SIG-M5 treated with dmso at 0.1 percent for 504 hours (cell line): ENCODE measurements around the gene PRRX2.
"Not testable (repeated sequence)": the region's sequence is repeated elsewhere in the genome, so short reads cannot be mapped to it uniquely, and the experiment has no call there.

Experiments used
- DNase-seq: peaks from one replicate; lab custom pipeline; 2025; ENCODE audit not compliant: unreplicated experiment; lab: John Stamatoyannopoulos, UW

Gene PRRX2

GRCh38 chr9:129653823-129654553 lies 11.5 kb upstream of the PRRX2 start:
- DNase-seq, result no peak

DNA sequence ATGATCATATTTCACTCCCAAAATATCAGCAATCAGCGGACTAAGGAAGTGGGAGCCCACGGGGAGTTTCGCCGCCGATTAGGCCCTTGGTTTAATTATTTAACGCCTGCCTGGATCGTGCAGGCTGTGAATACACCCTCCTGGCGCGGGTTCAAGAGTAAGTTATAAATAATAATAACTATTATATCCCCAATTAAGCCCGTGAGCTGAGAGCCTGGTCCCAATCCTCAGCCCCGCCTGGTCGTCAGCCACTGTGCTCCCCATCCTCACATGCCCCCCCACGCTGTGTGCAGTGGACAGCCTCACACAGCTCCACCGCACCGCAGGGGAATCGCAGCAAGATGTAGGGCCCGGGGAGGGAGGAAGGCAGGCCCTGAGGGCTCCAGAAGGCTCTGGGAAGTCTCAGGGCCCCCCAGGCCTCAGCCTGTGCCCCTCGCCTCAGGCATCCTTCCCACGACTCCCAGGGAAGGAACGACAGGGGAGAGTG lies 10.8 kb upstream of the PRRX2 start:
- no peak for DNase-seq

- no peak for DNase-seq
Measured at GRCh38 chr9:129655154-129655553, 10.3 kb upstream of the PRRX2 start.

DNA sequence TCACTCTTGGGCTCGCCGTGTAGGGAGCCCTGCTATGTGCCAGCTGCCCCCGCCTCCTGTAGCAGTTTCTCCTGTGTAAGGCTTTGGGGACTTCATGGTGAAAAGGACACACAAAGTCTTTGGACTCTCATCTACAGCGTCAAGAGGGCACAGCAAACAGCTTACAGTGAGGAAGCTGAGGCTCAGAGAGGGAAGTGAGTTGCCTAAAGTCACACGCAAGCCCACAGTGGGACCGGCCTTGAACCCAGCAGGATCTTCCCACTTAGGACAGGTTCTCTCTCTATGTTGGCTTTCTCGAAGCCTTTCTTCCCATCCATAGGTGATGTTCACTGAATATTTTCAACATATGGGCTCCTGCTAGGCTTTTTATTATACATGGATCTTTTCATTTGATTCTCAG lies 9.8 kb upstream of the PRRX2 start:
- DNase-seq, result no peak

DNA sequence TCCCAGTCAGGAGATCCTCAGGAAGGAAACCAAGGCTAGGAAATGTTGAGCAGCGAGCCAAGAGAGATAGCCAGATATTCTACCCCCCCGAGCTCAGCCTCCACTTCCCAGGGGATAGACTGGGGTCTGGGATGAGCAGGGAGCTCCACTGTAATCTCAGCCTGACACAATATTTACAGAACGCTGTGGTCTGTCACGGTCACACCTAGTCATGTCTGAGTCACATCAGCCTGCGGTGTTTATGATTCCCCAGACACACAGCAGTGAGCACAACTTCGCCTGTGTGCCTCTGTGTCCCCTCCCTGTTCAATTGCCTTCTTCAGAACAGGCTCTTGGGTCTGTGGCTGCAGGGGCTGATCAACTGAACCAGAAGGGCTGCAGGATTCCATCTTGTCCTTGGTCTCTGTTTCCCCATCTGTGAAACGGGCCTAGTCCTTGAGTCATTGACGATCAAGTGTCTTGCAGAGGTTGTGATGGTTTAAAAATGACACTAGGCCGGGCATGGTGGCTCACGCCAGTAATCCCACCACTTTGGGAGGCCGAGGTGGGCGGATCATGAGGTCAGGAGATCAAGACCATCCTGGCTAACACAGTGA lies 8.6 kb upstream of the PRRX2 start:
- no peak for DNase-seq

GRCh38 chr9:129661029-129661428 lies 4.4 kb upstream of the PRRX2 start:
- DNase-seq, result no peak

DNA sequence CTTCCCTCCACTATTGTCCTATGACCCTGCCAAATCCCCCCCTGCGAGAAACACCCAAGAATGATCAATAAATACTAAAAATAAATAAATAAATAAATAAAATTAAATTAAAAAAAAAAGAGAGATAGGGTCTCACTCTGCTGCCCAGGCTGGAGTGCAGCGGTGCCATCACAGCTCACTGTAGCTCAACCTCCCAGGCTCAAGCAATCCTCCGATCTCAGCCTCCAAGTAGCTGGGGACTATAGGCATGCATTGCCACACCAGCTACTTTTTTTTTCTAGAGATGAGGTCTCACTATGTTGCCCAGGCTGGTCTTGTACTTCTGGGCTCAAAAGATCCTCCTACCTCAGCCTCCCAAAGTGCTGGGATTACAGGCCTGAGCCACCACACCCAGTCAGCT lies 3.2 kb upstream of the PRRX2 start:
- DNase-seq, result not testable (repeated sequence)

DNA sequence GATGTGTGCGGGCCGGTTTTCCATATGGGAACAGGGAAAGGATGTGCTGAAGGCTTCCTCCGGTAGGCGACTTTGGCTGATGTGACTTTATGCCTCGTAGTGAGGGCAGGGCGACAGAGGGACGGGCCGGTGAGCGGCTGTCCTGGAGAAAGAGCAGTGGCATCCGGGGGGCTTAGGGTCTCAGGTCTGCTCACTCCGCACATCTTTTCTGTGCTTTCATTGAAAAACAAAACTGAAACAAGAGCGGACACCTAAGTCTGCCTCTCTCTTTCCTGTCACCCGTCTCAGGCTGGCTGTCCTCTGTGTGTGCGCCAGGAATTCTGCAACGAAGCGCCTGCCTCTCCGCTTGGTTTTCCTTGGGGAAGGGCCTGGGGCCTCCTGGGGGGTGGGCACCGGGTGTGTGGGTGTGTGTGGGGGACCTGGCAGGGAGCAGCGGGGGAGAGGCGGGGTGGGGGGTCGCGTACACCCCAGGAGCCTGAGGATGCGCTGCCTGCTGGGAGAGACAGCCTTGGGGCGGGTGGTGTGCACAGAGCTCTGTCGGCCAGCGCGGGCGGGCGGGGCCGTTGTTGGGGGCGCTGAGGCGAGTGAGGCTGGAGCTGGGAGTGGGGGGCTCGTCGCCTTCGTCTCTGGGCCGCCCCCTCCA lies 580 bp upstream of the PRRX2 start:
- no peak for DNase-seq

DNA sequence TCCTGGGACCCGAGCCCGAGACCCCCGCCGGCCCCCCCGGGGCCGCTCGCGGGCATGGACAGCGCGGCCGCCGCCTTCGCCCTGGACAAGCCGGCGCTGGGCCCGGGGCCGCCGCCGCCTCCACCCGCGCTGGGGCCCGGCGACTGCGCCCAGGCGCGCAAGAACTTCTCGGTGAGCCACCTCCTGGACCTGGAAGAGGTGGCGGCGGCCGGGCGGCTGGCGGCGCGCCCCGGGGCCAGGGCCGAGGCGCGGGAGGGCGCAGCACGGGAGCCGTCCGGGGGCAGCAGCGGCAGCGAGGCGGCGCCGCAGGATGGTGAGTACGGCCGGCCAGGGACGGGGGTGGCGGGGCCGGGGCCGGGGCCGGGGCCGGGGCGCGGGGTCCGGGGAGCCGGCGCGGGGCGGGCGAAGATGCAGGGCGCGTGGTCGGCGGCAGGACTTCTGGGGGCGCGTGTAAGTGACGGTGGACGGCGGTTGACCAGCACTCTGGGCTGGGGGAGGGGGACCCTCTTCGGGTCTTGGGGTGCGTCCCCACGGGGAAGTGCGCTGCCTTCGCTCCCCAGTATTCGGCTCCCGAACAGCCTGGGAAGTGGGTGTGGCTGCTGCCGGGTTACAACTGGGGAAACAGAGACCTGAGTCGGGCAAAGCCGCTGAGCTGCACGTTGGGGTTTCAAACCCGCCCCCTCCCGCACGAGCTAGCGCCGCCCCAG lies 520 bp downstream of the PRRX2 start:
- DNase-seq, result no peak

DNA sequence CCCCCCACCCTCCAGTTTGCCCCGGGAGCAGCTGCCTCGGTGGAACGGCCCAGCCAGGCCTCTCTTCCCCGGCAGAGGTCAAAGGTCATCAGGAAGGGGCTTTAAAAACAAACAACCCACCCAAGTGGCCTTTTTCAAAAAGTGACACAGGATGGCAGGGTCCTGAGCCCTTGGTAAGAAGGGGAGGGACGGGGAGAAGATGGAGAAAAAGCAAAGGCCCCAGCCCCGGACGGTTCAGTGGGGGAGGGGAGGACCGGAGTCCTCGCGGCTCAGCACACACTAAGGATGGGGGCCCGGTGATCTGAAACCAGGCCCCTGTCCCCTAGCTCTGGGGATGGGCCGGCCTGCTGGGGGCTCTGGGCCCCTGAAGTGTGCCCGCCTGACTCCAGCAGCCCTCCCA lies 1.1 kb downstream of the PRRX2 start:
- DNase-seq, result no peak

DNA sequence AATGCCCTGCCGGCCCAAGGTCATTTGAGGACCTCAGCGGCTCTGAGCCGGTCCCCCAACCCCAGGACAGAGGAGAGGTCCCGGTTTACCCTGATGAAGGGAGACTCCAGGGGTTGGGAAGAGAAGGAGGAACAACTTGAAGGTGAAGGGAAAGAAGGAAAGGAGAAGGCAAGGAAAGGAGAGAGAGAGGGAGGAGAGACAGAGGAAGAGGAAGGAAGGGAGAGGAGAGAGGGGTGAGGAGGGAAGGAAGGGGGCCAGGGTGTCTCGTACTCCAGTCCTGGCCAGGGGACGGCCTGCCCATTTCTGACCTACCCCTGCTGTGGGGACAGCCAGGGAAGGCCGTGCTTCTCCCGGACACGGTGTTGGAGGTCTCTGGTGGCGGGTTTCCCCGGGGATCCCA lies 1.9 kb downstream of the PRRX2 start:
- DNase-seq, result no peak

- no peak for DNase-seq
Measured at GRCh38 chr9:129667850-129668249, 2.4 kb downstream of the PRRX2 start.

- no peak for DNase-seq
Measured at GRCh38 chr9:129669141-129669718, 3.8 kb downstream of the PRRX2 start.

DNA sequence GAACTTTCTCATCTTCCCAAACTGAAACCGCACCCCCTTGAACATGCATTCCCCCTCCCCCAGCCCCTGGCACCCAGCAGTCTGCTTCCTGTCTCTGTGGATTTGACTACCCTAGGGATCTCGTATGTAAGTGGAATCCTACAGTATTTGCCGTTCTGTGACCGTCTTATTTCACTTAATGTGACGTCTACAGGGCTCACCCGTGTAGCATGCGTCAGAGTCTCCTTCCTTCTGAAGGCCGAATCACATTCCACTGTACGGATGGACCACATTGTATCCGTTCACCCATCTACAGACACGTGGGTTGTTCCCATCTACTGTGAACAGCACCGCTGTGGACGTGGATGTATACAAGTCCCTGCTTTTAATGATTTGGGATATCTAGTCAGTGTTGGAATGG lies 4.5 kb downstream of the PRRX2 start:
- DNase-seq, result no peak

- no peak for DNase-seq
Measured at GRCh38 chr9:129671065-129671464, 5.6 kb downstream of the PRRX2 start.

- no peak for DNase-seq
Measured at GRCh38 chr9:129671519-129671918, 6.1 kb downstream of the PRRX2 start.

- no peak for DNase-seq
Measured at GRCh38 chr9:129672702-129673101, 7.3 kb downstream of the PRRX2 start.

GRCh38 chr9:129673602-129674001 lies 8.2 kb downstream of the PRRX2 start:
- DNase-seq, result no peak

- no peak for DNase-seq
Measured at GRCh38 chr9:129674229-129674628, 8.8 kb downstream of the PRRX2 start.

GRCh38 chr9:129675620-129676019 lies 10.2 kb downstream of the PRRX2 start:
- no peak for DNase-seq

DNA sequence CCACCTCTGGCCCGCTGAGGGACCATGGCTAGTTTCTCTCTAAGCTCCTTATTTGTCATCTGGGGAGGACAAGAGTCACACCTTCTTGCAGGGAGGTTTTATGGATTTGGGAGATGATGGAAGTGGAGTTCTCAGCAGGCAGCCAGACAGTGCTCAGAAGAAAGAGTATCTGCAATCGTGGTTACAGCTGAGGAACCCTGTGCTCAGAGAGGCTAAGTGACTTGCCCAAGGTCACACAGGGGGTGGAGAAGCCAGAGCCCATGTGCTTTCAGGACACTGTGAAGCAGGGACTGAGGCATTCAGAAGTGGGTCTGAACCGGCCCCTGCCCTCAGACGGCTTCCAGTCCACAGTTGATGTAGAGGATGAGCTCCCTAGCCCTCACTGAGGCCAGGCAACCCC lies 10.8 kb downstream of the PRRX2 start:
- DNase-seq, result no peak
